Activated T-helper 1 cell treated with Interleukin-2 at 50 U/mL for 16 hours (primary cell): ENCODE data around the gene GRIN2A.
"Not testable (repeated sequence)": the region's sequence is repeated elsewhere in the genome, so short reads cannot be mapped to it uniquely, and the experiment has no call there.

Experiments used
- DNase-seq: peaks from one replicate; pipeline ENCODE4 v3.0.0-alpha.2; 2020; ENCODE audit warnings: low read depth

Gene GRIN2A

DNA sequence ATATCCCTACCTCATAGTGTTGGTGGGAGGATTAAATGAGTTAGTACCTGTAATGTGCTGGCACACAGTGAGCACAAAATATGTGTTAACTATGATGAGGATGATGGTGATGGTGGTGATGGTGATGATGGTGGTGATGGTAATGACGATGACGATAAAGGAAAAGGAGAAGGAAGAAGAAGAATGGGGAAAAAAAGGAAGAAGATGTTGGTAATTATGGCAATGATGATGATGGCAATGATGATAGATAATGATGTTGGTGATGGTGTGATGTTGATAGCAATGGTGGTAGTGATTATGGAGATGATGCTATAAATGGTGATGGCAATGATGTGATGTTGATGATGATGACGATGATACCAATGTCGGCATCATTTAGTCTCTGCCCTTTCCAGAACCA is 270.2 kb downstream of the GRIN2A start:
- no peak for DNase-seq

DNA sequence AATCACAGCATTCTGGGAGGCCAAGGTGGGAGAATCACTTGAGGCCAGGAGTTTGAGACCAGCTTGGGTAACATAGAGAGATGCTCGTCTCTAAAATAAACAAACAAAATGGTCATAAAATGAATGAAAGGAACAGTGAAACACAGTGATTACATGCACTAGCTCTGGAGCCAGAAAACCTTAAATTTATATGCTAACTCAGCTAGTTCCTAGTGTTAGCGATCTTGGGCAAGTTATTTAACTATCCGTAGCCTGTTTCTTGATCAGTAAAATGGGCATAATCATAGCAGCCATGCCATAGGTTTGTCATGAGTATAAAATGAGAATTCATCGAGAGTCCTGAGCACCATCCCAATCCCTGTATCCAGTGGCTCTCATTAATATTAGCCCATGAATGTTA is 271.0 kb downstream of the GRIN2A start:
- no peak for DNase-seq

DNA sequence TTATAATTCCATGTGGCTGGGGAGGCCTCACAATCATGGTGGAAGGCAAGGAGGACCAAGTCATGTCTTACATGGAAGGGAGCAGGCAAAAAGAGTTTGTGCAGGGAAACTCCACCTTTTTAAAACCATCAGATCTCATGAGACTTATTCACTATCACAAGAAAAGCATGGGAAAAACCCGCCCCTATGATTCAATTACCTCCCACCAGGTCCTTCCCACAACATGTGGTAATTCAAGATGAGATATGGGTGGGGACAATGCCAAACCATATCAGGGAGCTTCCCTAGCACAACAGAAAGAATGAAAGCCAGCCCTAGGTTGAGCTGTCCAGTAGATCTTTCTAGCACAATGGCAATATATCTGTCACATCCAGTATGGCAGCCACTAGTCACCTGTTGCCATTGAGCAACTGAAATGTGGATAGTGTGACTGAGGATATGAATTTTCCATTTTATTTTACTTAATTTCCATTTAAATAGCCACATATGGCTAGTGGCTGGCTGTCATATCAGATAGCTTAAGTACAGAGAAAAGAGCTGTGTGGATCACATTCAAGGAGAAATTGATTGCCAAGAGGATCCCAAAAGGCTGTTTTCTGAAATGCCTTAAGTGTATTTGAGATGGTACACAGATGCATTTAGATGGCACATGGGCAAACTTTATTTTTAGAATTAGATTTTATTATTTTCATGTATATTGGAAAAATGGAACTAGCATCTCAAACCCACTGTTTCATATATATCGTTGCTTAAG is 273.0 kb downstream of the GRIN2A start:
- no peak for DNase-seq

DNA sequence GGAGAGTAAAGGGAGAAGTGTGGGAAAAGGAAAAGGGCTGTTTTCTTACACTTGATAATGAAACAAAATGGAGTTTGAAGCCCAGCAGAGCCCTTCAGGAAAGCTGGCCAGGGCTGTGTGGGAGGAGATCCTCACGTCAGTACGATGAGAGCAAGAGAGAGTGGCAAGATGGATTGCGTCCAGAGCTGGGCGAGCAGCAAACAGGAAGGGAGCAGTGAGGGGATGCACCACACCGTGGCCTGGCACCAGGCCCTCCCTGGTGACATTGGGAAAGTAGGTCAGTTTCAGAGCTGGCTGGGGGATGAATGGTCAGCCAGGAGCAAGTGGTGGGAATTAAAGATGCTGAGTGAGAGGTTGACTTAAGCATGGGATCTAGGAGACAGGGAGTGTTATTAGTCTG is 273.6 kb downstream of the GRIN2A start:
- DNase-seq: no peak

DNA sequence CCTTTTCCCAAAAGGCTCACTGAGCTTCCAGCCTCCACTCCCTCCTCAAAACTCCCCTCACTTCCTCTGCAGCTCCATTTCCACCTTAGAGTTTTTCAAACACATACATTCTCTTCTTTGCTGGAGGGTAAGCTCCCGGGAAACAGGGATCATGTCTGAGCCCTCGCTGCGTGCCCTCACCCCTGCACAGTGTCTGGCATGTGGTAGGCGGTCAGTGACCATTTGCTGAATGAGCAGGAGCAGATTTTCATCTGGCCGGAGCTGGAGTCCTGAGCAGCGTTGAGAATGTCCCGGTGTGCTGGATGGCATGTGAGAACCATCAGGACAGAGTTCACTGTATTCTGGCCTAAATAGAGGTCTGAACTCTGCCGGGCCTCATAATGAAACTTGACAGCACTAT is 274.5 kb downstream of the GRIN2A start:
- DNase-seq: no peak

DNA sequence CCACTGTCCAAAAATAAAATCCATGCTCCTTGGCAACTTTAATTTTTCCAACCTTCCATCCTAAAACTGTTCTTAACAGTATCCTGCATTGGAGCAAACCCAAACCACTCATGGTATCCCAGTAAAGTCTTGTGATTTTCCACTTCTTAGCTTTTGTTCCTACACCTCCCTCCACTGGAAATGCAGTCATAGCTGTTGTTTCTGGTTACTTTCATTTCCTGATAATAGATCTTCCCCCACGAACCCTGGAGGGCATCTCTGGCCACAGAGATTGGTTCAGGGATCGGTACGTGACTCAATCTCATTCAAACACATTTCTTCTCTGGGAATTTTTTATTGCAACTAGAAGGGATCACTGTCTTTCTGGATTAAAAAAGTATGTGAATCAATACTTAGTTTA is 276.0 kb downstream of the GRIN2A start:
- no peak for DNase-seq

DNA sequence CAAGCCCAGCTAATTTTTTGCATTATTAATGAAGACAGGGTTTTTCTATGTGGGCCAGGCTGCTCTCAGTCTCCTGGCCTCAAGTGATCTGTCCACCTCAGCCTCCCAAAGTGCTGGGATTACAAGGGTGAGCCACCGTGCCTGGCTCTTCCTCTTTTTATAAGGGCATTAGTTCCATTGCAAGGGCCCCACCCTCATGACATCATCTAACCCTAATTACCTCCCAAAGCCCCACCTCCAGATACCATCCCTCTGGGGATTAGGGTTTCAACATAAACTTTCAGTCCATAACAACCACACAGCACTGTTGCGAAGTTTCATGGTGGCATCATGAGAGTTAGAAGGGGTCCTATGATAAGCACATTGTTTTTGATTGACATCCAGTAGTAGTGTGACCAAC is 277.7 kb downstream of the GRIN2A start:
- no peak for DNase-seq

DNA sequence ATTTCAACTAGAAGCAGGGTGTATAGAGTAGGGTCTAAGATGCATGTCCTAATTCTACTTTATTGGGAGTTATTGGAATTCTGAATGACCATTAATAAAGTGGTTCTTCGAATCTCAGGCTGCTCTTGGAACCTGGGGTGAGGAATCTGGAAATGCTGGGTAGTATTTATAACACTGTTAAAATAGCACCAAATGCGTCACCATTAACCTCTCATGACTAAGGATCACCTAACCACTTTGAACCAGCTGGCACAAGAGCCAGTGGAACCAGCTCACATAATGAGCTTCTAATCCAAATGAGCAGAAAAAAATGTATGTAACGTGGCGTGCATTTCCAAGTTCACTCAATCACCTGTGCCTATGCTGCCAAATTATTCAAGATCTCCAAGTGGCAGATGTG is 281.7 kb downstream of the GRIN2A start:
- no peak for DNase-seq

DNA sequence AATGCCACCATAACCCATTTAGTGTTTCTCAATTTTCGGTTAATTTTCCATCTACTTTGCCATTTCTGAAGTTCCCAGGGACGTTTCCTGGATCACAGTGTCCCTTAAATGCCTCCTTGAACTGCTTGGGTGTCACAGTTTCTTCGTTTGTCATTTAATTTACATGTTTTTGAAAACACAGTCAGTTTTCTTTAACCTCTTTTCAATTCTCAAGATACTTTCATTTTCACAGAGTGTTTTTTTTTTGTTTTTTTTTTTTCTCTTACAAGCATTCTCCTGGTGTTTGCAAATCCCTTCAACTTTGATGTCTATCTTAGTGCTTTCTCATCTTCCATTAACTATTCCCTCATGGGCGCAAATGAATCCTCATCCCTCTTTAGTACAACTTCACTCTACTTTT is 283.7 kb downstream of the GRIN2A start:
- no peak for DNase-seq

DNA sequence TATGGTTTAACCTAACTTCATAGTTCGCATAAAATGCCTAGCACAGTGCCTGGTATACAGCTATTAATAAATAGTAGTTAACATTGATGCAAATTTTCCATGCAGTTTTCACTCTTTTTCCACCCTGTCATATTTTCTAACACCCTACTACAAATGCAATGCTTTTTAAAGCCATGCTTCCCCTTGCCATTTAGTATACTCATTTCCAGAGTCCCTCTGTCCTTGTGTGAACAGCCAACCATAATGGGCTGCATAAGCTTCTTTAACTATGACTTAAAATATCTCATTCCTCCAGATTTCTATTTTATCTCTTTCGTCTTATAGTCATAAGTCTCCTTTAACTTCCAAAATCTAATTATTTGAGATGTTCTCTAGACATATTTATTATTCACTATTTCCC is 284.1 kb downstream of the GRIN2A start:
- no peak for DNase-seq

DNA sequence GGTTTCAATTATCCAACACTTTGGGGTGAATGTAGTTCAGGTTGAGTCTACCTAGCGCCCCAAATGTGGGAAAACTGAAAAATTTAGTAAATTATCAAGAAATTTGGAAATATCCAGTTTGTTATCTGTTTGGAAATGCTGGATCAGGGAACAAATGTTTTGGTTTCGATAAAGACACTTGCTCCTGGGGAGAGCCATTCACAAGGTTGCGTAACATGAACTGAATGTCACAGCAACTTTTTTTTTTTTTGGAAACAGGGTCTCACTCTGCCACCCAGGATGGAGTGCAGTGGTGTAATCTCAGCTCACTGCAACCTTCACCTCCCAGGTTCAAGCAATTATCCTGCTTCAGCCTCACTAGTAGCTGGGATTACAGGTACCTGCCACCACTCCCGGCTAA is 286.4 kb downstream of the GRIN2A start:
- DNase-seq: no peak

DNA sequence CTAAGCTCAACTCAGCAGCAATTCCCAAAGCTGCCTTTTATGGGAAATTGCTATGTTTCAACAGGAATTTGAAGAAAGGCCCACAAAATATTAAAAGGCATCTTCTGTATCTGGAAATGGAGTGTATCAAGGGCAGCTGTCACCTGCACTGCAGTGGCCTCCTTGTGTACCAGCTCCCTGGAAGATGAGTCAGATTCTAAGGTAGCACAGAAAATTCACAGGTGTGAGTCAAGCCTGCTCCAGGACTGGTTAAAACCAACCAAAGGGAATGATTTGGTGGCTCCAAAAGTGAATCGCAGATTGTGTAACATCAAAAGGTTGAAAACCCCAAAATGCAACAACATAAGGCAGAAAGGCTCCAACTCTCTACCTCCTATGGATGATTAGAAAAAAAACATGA is 296.4 kb downstream of the GRIN2A start:
- no peak for DNase-seq

DNA sequence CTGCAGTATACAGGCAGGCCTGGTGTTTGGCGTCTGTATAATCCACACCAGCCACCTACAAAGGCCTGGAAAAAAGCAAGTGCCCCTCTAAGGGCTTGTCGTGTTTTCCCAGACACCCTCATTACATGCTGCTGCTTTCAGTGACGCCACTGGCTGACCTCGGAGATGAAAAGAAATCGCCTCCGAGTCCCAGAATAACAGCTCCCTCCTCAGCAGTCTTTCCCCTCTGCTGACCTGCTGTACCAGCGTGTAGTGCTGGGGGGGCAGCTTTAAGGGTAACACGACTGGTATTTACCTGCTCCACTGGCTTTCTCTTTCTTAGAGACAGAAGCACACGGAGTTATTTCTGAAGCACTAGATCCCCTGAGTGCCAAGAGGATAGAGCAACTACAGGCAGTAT is 296.8 kb downstream of the GRIN2A start:
- DNase-seq: no peak

DNA sequence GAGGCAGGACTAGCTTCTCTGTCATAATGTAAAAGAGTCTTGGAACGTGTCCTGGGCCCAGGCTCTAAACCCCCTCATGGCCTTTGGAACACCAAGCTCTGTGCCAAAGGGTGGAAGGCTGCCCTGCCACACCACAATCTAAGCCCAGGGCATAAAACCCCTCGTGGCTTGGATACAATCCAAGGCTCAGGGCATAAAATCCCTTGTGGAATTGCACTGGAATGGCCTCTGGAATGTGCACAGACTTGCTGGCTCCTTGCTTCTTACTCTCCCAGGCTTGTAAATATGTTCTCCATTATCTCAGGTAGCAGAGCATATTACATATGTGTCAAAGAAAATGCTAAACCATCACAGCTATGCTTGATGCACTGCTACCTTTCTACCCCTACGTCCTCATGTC is 306.2 kb downstream of the GRIN2A start:
- DNase-seq: not testable (repeated sequence)

DNA sequence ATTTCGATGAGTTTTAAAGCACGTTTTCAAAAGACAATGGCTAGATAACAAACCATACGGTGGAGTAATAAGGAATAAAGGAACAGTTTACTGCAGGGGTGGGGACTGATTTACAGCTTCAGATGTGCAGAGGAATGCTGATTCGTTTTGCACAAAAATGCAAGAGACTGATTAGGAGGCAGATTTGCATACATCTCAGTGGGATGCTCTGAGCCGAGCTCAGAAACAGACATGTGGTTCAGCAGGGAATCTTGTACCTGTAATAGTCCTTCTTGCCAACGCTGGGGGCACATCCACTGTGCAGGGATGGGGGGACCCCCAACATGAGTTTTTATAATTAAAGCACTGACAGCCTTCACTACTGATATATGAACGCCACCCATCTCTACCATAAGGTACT is 308.0 kb downstream of the GRIN2A start:
- DNase-seq: no peak

DNA sequence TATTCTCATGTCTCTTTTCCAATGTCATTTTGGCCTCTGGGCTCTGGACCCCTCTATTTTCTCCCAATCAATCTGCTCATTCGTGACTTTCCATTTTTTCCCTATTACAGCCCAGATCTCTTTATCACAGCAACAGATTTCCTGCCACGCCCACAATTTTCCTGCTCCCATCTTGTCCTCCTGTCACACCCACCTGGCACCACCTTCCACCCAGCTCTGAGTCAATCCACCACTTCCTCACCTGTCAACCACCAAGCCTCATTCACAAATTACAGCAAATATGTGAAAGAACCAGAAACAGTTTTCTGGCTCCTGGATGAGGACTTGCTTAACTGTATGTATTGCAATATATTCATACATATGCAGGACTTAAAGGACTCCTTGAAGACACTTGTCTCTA is 311.3 kb downstream of the GRIN2A start:
- DNase-seq: no peak

DNA sequence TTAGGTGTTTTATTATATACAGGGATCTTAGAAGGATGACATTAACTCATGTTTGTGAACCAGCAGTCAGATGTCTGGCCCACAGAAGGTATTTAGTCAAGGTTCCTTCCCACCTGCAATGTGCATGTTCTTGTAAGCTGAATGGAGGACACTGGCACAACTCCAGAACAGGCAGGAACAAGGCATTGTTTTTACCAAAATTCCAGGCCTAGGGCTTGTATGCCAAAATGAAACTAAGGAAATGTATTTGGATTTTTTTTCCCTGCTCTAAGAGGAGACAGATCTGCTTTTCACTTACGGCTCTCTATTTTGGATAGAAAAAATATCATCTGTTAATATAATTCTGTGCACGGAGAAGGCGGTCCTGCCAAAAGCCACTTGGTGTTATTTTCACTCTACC is 312.5 kb downstream of the GRIN2A start:
- DNase-seq: no peak

DNA sequence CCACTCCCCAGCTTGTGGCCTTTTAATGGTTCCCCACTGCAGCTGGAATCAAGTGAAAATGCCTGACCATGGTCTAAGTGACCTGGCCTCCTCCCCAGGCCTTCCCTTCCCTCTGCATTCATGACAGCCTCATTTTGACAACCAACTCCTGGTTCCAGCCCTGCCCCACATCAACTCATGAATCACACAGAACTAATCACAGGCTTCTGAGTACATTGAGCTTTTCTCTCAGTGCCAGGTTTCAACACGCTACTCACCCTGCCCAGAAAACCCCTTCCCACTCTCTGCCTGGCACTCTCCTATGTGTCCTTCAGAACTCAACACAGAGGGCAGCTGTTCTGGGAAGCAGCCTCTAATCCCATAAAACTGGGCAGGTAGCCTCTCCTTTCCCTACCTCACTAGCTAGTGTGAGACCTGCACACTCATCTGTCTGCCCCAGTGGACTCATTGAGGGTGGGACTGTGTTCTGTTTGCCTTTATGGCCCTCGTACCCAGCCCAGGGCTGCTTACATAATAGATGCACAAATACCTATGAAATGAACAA is 313.6 kb downstream of the GRIN2A start:
- DNase-seq: no peak

DNA sequence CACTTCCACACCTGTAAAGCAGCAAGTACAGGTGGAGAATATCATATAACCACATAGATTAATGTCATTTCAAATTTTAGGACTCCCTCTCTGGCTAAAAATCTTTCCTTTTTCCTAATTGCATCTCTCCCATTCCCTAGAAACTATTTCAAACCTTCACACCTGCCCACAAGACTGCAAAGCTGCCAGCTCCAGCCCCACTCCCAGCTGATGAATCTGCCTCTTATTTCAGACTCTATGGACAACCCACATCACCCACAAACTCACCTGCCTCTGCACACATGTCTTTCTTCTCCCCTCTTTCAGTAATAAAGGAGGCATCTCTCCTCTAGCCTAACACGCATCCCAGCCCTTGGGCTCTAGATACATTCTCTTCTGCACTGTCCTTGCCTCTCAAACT is 315.1 kb downstream of the GRIN2A start:
- DNase-seq: no peak

DNA sequence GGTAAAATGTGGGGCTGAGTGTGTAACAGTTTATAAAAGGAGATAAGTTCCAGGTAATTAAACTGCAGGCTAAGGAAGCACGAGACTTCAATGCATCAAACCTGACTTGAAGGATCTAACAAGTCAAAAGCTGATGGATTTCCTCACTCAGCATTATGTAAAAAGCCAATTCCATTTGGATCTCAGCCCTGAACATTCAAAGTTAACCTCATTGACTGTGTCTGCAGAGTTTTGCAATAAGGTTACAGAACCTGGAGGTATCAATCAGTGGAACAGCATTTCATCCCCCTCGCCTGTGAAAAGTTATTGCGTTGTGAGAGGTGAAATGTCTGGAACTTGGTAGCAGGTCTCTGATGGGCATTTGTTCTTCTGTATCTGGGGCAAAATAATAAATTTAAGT is 317.8 kb downstream of the GRIN2A start:
- no peak for DNase-seq

DNA sequence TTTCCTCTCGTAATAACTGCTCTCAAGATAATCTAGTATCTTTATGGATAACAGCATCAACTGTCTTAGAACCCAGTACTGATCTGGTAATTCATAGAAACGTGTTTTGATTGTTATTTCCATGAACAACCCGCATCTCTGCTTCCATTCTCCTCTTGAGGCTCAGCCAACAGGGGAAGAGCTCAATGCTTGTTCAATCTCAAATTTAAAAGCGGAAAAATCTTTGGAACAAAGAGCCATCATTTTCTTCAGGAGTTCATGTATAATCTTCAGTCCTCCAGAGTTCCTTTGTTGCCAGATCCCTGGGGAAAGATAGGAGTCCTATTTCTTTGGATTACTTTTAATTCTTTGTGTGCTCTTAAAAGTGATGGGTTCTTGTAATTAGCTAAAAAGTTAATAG is 319.9 kb downstream of the GRIN2A start:
- no peak for DNase-seq

DNA sequence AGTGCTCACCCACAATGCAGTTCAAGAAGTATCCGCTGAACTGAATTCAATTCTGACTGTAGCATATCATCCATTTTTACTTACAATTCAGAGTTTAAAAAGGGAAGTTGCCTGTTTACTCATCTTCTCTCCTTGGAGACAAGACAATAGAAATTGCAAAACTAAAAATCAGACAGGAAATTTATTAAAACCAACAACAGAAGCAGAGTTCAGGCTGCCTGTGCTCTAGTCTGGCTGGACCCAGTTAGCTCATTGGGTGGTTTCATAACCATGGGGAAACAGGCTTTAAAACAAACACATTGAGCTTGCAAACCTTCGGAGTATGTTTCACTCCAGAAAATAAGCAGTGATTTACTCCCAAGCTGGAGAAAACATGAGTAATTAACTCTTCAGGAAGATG is 321.4 kb downstream of the GRIN2A start:
- DNase-seq: no peak

DNA sequence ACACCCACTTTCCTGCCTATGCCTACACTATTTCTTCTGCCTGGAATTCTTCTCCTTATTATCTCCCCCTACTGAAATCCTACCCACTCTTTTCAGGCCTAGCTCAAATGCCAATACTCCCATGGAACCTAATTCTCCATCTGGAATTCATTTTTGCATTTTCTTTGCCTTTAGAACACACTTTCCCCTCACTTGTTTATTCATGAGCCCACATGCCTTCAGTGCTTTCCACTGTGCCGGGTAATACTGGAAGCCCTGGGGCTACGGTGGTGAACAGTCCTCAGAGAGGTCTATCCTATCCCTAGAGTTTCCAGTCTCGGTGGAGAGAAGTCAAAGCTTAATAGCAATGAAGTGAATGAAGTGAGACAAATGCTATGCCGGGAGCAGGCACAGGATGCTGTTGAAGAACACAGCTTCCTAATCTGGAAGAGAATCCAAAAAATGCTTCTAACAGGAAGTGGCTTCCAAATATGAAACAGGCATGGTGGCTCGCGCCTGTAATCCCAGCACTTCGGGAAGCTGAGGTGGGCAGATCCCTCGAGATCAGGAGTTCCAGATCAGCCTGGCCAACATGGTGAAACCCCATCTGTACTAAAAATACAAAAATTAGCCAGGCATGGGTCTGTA is 322.4 kb downstream of the GRIN2A start:
- DNase-seq: no peak

DNA sequence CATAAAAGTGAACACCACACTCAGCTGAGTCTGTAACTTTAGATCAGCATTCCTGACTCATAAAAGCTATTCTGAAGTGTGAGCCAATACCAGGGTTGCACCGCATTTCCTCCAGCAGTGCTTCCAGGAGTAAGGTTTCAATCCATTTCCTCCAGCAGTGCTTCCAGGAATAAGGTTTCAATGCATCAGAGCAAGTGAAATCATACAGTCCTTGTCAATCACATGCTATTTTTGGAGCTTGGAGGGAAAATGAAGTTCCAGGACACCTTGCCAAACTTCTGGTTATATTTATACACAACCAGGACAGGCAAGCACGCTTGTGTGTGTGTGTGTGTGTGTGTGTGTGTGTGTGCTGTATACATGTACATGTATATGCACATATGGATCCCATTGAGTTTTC is 327.6 kb downstream of the GRIN2A start:
- DNase-seq: no peak
